Suprapubic skin (tissue), 3 donors: ENCODE data around the gene MT1E.

Source experiments
- CTCF ChIP-seq, 2 donors: fragments of 200-600 bp in 1 of 2; fragments of 450-650 bp in 1 of 2; sonication (generic) in 1 of 2; IDR thresholded peaks; one replicate each; pipeline ENCODE4 v1.5.1; 2016 to 2019; ENCODE audit warnings: antibody characterized with exemption in 2 of 2, mild to moderate bottlenecking in 1 of 2, moderate library complexity in 1 of 2
- POLR2AphosphoS5 ChIP-seq, 3 donors: sonication (generic); formaldehyde crosslinking; IDR thresholded peaks; one replicate each; pipeline ENCODE4 v1.6.1; 2017; ENCODE audit warnings: antibody characterized with exemption in 3 of 3

GRCh38 chr16:56623637-56624036 lies 1.9 kb upstream of the MT1E start:
- TF ChIP-seq CTCF (IDR thresholded peaks at IDR 0.05) (no peak), POLR2AphosphoS5 (IDR thresholded peaks at IDR 0.05) (no peak)
